ENCODE measurements around the gene EFNA1.

GRCh38 chr1:155174324-155175280 lies 46.9 kb downstream of the EFNA1 start:
- TF ChIP-seq FOXM1 (IDR thresholded peaks at IDR 0.05; ENCODE audit: borderline replicate concordance) (no peak), ARNT (IDR thresholded peaks at IDR 0.05) (no peak), L3MBTL2 (conservative IDR thresholded peaks at IDR 0.05) (no peak), SP1 (IDR thresholded peaks at IDR 0.05) (no peak)
